GM18511 (cell line): ENCODE measurements around the gene ZNF625.
"Not testable (repeated sequence)": the region's sequence is repeated elsewhere in the genome, so short reads cannot be mapped to it uniquely, and the experiment has no call there.

Experiments
- ATAC-seq: cut with Tn5 transposase; IDR thresholded peaks from one replicate; pipeline ENCODE4 v1.9.1; 2021; ENCODE audit warnings: mild to moderate bottlenecking, moderate library complexity; ENCODE audit not compliant: unreplicated experiment

Gene ZNF625

DNA sequence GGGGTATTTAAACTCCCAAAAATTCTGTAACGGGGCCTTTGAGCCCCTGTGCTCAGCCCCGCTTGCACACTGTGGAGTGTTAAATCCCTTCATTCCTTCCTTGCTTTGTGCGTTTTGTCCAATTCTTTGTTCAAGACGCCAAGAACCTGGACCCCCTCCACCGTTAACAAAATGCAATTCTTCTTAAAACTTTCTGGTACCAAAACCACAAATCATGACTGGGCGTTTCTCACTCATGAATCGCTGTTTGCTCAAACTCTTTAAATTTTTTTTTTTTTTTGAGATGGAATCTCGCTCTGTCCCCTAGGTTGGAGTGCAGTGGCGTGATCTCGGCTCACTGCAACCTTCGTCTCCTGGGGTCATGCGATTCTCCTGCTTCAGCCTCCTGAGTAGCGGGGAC, 17.3 kb downstream of the ZNF625 start:
- ATAC-seq: no peak

- ATAC-seq: no peak
Observed at GRCh38 chr19:12137221-12137940, 19.2 kb downstream of the ZNF625 start.

DNA sequence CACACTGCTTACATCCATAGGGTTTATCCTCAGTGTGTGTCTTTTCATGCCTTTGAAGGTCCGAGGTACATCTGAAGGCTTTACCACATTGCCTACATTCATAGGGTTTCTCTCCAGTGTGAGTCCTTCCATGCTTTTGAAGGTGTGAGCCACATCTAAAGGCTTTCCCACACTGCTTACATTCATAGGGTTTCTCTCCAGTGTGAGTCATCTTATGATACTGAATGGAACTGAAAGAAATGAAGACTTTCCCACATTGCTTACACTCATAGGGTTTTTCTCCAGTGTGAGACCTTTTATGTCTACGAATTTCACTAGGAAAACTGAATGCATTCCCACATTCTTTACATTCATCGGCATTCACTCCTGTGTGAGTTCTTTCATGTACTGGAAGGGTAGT, 23.5 kb downstream of the ZNF625 start:
- ATAC-seq: no peak

DNA sequence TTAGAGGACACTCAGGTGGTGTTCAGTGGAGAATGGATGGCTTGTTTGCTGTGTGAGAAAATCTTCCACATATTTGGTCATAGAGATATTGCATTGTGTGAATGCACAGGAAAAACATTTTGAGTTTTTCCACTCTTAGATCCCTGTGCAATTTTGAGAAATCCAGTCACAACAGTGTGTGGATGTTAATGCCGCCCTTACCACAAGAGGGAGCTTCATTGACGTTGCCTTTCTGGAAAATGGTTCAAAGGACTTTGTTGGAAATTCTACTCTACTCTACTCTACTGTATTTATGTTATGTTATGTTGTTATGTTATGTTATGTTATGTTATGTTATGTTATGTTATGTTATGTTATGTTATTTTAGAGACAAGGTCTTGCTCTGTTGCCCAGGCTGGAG, 29.8 kb downstream of the ZNF625 start:
- no peak for ATAC-seq

DNA sequence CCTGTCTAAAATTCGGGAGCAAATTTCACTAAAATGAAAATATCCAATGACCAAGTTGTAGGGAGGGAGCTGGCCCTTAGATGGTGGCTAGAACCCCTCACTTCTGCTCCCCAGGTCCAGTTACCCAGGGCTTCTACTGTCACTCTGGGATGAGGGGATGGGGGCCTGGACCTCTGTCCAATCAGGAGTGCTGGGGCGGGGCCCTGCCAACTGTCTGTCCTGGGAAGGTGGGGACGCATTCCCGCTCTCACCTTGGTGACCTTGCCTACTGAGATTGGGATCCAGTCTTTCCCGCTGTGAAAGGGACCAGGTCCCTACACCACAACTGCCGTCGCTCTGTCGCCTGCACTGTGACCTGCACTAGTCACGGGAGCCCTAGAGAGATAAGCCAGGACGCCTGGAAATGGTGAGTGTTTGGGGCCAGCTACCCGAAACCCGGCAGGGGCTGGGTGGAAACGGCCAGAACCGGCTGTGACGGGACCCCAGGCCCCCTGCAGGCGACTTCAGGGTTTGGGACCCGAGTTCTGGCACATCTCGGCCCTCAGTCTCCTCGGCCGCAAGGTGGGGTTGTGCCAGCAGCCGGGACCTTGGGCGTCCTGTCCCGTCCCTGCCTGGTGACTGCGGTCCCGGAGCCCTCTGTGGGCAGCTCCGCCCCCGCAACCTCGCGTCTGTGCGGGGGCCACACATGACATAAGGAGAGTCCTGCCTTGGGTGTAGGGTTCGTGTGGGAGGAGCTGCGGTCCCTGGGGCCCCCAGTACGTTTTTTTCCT, 39.1 kb downstream of the ZNF625 start:
- no peak for ATAC-seq

DNA sequence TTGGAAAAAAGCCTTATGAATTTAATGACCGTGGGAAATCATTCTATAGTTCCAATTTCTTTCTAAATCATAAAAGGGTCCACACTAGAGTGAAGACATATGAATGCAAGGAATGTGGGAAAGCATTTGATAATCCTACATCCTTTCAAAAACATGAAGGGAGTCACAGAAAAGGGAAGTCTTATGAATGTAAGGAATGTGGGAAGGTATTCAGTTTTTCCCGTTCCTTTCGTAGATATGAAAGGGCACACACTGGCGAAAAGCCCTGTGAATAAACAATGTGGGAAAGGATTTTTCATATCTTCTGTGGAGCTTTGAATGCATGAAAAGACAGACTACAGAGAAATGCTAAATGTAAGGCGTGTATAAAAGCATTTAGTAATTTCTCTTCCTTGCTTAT, 43.4 kb downstream of the ZNF625 start:
- no peak for ATAC-seq

DNA sequence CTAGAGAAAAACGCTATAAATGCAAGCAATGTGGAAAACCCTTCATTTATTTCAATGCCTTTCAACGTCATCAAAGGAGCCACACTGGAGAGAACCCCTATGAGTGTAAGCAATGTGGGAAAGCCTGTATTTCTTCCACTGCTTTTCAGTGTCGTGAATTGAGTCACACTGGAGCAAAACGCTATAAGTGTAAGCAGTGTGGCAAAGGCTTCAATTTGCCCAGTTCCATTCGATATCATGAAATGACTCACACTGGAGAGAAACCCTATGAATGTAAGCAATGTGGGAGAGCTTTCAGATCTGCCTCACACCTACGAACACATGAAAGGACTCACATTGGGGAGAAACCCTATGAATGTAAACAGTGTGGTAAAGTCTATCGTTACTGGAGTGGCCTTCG, 43.8 kb downstream of the ZNF625 start:
- ATAC-seq: no peak

DNA sequence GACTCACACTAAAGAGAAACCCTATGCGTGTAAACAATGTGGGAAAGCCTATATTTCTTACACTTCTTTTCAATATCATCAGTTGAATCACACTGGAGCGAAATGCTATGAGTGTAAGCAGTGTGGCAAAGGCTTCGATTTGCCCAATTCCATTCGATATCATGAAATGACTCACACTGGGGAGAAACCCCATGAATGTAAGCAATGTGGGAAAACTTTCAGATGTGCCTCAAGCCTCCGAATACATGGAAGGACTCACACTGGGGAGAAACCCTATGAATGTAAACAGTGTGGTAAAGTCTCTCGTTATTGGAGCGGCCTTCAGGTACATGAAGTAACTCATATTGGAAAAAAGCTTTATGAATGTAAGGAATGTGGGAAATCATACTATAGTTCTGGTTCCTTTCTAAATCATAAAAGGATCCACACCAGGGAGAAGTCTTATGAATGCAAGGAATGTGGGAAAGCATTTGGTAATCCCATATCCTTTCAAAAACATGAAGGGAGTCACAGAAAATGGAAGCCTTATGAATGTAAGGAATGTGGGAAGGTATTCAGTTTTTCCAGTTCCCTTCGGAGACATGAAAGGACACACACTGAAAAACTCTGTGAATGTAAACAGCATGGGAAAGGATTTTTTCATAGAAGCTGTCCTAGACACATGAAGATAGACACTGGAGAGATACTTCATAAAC, 44.4 kb downstream of the ZNF625 start:
- no peak for ATAC-seq

GRCh38 chr19:12111176-12111575, 45.4 kb downstream of the ZNF625 start:
- ATAC-seq: no peak

GRCh38 chr19:12103909-12104308, 52.6 kb downstream of the ZNF625 start:
- ATAC-seq: not testable (repeated sequence)

DNA sequence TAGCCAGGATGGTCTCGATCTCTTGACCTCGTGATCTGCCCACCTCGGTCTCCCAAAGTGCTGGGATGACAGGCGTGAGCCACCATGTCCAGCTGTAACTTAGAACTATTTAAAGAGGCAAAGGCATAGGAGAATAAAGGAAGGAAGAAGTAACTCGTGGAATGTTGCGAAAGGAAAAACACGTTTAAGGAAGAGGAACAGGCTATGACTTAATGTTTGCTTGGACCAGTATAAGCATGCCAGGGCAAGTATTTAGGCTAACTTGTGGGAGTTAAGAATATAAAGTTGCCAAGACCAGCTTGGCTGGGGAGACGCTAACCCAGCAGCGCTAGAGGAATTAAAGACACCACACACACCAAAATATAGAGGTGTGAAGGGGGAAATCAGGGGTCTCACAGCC, 58.5 kb downstream of the ZNF625 start:
- ATAC-seq: no peak

DNA sequence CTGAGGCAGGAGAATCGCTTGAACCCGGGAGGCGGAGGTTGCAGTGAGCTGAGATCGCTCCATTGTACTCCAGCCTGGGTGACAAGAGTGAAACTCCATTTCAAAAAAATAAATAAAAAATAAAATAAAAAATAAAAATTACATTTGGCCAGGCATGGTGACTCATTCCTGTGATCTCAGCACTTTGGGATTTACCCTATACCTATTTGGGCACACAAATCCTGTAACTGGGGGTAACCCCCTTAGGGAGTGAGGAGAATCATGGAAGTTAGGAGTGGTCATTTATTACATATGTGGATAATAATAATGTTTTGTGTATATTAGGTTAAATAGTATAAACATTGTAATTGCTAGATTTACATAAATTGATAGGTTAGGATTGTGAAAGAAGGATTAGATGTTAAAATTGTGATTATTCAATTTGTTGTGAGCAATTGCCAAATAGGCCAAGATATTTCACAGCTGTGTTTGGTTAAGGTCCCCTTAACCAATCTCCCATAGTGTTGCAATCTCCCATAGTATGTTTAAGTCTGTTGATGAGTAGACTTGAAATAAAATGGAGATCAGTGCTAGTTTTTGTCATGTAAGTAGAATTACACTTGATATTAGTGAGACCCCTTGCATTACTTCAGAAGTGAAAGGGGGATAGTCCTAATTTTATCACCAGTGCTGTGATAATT, 61.3 kb downstream of the ZNF625 start:
- ATAC-seq: no peak
